Tibial nerve (tissue), 4 donors: ENCODE data around the gene ZNF14.

Experiments
- CTCF ChIP-seq, 5 experiments: fragments of 200-600 bp in 3 of 5; fragments of 450-650 bp in 2 of 5; sonication (generic) in 3 of 5; IDR thresholded peaks; one replicate each; pipeline ENCODE4 v1.5.1; 2016 to 2019; ENCODE audit warnings: antibody characterized with exemption in 5 of 5, mild to moderate bottlenecking in 3 of 5, moderate library complexity in 2 of 5
- EP300 ChIP-seq, 2 donors: sonication (generic); formaldehyde crosslinking; IDR thresholded peaks; one replicate each; pipeline ENCODE4 v1.6.1; 2017; ENCODE audit warnings: antibody characterized with exemption in 2 of 2, mild to moderate bottlenecking in 1 of 2

GRCh38 chr19:19668230-19669012, 64.5 kb downstream of the ZNF14 start, which contains the start of gene ZNF101:
- peak; percentile 43 to 82 for TF ChIP-seq EP300 (IDR thresholded peaks at IDR 0.05)
- TF ChIP-seq CTCF (IDR thresholded peaks at IDR 0.05), result peak in 1 of 5 experiments; percentile 17
